GM18511 (cell line): ENCODE results near the gene GCLC.
A peak's percentile ranks its signal among the peaks of the same experiment; 100 is the strongest.
"Not testable (repeated sequence)": the region's sequence is repeated elsewhere in the genome, so short reads cannot be mapped to it uniquely, and the experiment has no call there.

Experiments used
- ATAC-seq: cut with Tn5 transposase; IDR thresholded peaks from one replicate; pipeline ENCODE4 v1.9.1; 2021; ENCODE audit warnings: mild to moderate bottlenecking, moderate library complexity; ENCODE audit not compliant: unreplicated experiment

The GCLC gene

DNA sequence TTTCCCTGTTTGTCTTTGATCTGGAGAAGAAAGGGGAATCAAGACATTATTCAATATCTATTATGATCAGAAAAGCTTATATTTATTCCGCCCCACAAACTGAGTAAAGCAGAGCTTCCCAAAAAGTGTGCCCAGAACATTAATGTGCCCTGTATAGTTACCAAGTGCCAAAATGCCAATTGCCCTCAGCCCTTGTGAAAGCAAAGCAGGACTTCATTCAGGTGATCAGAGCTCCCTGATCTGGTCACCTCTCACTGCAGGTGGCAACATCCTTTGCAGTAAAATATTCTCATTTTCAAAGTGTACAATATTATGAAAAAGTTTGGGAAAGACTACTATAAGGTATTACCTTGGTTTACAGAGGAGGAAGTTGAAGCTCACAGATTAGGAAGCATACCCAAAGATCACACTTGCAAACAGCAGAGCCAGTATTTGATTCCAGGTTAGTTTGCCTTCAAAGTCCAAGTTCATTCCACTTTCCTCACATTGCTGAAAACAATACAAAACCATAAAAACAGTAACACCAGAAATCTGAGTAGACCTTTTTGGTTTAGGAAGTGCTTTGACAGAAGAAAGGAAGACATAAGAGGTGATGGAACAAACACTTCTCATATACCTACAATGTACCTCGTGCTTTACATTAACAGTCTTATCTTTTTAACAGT is 19.6 kb upstream of the GCLC start:
- no peak for ATAC-seq

DNA sequence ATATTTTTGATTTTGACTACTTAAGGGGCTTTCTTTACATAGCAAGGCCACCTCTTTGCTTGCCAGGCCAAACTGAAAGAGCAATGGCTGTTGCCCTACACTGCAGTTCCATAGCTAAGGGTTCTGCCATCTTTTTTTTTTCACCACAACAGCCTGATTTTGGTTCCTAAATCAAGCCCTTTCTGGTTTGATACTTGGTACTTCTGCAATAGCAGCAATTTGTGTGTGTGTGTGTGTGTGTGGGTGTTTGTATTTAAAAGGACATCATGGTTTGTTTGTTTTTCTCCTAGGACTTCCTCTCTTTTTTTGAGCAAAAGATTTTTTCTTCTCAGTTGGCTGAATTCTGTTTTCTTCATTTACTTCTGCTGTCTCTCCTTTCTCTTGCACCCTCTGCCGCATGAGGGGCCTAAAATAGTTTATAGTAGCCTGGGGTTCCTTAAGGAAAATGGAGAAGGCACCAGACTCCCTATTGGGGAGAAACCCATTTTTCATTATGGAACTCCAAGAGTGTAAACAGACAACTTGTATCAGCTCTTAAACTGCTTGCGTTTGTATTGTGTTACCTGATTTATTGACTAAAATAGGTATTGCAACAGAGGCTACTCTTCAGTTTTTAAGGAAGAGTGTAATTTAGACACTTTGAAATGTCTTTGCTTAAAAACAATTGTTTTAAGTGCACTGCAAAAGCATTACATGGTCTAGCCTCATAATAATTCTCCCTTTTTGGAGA is 12.2 kb upstream of the GCLC start:
- ATAC-seq = no peak

DNA sequence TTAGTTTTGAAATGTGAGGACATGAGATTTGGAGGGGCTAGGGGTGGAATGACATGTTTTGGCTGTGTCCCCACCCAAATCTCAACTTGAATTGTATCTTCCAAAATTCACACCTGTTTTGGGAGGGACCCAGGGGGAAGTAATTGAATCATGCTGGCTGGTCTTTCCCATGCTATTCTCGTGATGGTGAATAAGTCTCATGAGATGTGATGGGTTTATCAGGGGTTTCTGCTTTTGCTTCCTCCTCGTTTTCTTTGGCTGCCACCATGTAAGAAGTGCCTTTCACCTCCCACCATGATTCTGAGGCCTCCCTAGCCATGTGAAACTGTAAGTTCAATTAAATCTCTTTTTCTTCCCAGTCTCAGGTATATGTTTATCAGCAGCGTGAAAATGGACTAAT is 8.7 kb upstream of the GCLC start:
- not testable (repeated sequence) for ATAC-seq

DNA sequence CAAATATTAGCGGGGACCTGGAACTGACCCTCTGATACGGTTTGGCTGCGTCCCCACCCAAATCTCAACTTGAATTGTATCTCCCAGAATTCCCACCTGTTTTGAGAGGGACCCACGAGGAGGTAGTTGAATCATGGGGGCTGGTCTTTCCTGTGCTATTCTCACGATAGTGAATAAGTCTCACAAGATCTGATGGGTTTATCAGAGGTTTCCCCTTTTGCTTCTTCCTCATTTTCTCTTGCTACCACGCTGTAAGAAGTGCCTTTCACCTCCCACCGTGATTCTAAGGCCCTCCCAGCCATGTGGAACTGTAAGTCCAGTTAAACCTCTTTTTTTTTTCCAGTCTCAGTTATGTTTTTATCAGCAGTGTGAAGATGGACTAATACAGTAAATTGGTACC is 6.8 kb upstream of the GCLC start:
- not testable (repeated sequence) for ATAC-seq

DNA sequence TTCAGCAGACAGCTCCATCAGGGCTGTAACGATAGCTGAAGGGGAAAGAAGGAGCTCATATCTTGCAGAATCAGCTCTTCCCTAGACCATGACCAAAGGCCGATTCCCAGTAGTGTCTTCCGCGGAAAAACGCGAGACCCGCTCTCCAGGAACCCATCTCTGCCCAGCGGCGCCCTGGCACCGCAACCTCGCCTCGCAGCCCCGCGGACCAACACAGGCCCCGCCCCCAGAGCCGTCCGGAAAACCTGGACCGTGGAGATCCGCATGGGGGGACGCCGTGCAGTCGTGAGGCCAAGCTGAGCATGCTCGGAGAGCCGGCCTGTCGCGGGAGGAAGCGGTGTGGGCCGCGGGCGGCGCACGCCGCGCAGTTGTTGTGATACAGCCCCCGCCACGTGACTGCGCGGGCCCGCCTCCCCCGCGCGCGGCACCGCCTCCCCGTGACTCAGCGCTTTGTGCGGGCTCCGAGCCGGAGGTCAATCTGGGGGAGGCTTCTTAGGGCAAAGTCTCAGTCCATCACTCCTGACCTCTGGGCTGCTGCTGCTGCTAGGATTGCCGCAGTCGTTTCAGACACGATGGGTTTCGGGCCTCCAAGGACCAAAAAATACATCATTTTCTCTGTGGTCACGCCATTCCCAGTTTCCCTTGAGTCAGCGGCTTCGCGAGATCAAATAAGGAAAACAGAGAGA is 3.1 kb upstream of the GCLC start:
- peak; percentile 76 for ATAC-seq

DNA sequence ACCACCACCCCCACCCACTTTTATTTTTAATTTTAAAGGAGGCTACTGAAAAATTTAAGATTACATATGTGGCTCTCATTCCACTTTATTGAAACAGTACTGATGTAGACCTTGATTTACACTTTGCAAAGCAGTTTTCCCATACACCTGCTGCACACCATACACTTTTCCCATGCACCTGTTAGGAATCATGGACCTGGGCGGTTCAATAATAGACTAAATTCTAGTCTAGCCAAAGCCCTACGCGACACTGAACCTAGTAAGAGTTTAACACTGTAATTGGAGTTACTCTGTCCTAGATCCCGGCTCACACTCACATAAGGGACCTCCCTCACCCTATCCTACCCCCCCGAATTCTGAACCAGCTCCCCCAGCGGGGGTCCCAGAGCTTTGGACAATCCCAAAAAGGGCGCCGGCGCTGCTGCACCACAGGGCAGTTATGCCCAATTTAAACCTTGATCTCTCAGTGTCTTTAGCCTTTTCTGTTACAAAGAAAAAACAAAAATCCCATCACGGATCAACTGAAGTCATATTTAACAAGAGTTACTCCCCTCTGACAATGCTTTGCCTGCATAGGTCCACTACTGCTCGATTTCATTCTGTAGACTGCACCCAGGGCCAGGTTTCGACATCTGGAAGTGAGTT is 2.4 kb upstream of the GCLC start:
- peak; percentile 15 for ATAC-seq

DNA sequence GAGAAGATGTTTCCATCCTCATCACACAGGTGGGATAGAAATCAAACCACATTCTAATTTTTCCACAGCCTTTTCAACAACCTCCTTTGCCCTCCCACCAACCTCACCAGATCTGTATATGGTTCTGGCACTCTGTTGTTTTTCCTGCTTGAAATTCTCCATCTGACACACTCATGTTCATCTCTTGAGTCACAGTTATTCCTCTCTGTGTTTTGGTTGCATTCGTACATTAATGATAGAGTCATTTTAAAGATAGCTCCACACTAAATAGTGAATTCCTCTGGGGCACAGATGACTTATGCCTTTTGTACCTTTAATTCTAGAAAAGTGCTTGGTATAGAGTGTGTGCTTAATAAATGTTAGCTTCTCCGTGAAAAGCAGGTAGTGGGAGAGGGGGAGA is 1.4 kb upstream of the GCLC start:
- no peak for ATAC-seq

DNA sequence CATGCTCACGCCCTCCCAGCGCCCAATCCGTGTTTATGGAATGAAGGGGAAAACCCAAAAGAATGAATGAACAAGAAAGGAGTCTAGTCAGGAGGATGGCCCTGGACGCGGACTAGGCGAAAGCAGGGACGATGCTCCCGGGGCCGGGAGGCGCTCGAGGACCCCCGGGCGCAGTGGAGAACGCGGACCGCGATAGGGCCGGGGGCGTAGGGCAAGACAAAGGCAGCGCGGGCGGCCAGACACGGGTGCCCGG is 758 bp downstream of the GCLC start:
- no peak for ATAC-seq

DNA sequence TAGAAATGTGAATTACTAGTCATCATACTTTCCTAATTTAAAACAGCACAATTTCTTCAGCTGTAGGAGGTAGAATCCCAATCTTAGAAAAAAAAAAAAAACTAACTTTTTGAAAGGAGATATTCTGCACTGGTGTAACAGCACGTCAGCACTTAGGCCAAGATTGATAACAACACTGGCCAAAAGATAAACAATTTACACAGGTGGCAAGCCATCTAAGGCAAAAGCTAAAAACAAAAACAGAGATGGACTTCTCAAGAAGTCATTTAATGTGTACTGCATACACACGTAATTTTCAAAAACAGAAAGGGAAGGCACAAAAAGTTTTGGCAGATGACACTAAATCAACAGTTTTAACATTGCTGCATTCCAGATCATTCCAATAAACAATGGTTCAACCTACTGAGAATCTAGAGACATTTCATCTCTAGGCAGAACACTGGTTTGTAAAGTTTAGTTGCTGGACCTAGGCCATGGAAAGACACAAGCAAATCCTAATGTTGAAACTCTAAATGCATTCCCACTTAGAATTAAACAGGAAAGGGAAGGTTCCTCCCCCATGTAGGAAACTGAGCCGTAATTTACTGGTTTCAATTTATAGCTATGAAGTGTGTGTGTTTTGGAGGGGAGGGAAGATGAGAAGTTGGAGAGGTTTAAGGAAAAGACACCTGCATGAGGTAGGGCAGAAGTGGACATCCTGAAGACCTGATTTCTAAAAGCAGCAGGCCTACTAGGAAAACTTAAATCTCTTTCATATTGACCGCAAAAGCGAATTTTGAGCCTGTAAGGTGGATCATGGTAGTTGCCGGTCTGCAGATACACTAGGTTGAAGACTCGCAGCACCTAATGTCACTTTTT is 1.3 kb downstream of the GCLC start:
- peak; percentile 0 for ATAC-seq

DNA sequence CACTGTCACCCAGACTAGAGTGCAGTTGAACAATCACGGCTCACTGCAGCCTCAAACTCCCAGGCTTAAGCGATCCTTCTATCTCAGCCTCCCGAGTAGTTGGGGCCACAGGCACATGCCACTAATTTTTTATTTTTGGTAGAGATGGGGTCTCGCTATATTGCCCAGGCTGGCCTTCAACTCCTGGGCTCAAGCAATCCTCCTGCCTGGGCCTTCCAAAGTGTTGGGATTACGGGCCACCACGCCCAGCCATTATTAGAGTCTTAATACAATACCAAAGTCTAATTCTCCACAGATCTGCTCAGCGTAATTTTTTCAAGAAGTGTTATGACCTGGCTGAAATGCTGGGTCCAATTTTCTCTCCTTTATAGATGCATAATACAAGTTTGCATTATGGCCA is 3.0 kb downstream of the GCLC start:
- ATAC-seq = no peak

DNA sequence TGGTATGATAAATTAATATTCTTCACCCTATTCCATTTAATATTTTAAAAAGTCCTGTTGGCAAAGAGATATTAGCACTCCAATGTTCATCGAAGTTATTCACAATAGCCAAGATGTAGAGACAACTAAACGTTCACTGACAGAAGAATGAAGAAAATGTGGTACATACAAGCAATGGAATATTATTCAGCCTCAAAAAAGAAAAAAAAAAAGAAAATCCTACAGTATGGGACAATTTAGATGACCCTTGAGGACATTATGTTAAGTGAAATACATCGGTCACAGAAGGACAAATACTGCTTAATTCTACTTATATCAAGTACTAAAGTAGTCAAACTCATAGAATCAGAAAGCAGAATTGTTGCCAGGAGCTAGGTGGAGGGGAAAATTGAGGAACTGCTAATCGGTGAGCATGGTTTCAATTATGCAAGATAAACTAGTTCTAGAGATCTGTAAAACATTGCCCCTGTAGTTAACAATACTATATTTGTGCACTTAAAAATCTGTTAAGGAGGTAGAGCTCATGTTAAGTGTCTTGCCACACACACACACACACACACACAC is 4.7 kb downstream of the GCLC start:
- no peak for ATAC-seq

DNA sequence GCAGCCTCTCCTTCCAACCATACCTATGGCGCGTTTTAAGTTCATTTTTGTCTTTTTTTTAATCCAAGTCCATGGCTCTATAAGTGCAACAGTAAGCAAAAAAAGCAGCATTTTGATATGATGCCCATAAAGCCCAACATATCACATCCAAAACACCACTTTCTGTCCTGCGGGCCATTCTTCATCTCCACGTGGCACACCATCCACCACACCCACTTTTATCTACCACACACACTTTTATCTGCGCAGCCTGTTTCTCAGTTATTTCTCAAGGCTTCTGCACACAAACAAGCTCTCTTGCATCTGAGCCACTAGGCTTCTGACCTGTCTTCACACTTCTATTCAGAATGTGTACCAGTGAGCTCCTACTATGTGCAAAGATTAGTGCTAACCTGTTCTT is 5.3 kb downstream of the GCLC start:
- ATAC-seq = no peak

DNA sequence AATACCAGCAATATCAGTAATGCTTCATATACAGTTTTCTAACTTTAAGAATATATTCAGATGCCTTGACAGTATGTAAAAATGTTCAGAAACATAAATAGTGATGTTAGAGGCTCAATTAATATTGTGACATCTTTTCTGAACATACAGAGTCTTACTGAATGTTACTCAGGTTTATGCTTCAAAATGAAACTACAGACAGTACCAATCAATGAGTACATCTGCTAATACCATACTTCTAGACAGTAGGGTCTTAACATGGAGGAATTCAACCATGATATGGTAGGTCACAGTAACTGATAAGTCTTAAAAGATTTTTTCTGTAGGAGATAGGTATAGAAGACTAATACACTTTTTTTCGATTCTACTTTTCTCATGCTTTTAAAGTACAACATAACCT is 8.3 kb downstream of the GCLC start:
- ATAC-seq = no peak

DNA sequence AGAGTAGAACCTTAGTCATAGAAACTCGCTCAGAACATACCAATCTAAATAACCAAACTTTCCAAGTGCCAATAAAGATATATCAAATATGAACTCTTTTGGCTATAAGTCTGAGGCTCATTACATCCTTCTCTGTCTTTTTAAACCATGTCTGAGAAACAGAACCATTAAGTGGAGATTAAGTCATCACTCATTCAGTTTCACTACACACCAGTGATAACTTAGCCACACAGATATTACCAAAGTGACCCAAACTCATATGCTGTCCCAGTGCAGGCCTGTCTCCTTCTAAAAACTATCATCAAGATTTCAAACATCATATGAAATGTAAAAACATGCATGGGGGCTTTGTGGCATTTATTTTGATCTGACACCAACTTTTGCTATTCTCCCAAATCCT is 12.0 kb downstream of the GCLC start:
- ATAC-seq = peak; percentile 57

DNA sequence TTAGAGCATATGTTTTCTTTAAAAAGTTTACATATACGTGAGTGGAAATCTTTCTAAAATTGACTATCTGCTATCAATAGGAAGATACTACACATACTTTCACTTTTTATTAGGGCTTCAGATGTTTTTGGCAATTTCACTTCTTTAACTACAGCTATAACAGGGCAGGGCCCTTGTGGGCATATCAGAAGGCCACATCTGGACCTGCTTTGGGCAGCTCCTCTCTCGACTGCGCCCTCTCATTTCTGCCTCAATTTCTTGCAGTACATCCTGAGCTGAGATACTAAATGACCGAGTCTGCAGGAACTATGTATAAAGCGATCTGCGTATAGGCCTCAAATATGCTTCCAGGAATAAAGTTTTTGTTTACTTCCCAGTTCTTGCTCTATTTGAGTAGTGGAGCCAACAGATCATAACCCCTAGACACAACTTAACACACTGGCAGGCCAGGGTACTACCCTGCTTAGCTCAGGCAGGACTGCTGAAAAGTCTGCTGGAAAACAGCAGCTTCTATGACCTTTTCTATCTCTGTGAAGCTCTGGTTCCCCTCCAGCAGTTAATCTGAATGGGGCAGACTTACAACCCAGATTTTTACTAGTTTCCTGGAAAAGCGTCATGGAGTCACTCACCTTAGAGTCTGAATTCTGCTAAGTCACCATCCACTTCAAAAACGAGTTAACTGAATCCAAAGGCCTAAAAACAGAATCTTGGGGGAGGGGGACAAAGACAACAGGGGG is 12.7 kb downstream of the GCLC start:
- ATAC-seq = no peak

DNA sequence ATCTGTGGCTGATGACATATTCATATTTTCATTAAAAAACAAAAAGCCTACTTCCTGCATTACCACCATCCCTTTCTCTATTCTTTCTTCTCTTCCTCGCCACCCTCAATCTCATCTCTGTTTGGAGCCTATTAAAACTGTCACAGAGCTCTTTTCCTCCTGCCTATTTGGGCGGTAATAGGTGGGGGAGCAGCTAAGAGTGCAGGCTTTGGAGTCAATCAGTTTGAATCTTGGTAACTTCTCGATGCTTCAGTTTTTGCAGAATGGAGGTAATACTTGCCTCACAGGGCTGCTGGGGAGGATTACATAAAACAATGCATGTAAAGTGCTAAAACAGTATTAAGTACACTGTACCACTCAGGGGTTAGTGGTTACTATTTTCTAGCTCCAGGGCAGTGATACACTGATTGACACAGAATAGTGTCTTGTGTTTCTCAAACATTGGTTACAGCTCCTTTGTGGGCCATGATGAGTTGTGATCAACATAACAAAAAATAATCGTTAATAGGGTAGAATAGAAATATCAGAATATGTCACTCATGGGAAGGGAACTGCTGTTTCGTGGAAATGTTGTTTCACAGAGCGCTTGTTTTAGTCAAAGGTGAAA is 14.0 kb downstream of the GCLC start:
- no peak for ATAC-seq

DNA sequence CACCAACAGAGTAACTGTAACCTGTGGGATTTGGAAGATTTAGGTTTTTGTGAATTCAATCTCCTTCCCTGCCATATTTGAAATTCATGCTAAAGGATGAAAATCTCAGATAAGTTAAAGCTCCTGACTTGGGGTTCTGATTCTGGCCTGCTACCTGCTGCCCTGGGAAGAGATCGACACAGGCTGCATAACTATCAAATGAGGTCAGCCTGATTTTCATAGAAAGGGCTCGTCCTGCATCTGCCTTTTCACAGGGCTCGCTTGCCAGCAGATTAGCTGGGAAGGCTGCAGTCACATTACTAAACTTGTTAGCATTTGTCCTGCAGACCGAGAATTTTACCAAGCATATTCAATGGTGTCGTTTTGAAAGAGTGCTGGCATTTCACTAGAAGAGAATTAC is 14.6 kb downstream of the GCLC start:
- ATAC-seq = no peak

DNA sequence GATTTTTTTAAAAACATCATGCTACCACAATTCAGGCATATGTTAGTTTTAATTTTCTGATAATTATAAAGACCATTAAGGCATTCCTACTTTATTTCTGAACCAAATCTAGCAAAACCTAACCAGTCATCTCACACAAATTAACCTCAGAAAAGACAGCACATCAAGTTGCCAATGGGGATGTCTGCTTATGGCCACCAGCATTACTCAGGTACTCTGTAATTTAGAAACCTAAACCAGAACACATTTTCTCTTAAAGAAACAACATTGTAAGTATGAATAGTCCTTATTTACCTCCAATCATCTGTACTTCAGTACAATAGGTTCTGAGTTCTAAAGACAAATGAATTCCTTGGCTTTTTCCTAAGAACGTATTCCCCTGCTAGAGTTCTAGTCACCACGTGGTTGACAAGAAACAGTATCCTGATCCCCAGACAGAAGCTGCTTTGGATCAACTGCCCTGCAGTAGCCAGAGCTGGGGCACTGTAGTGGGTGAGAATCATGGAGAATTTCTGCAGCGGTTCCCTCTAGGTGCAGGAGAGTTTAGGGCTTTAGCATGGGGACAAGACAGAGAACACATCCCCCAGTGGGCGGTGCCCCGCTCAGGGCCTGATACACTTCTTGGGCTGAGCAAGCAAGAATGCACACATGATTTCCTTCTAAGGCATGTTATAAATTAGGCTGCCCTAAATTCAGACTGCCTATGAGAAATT is 15.4 kb downstream of the GCLC start:
- ATAC-seq = no peak

DNA sequence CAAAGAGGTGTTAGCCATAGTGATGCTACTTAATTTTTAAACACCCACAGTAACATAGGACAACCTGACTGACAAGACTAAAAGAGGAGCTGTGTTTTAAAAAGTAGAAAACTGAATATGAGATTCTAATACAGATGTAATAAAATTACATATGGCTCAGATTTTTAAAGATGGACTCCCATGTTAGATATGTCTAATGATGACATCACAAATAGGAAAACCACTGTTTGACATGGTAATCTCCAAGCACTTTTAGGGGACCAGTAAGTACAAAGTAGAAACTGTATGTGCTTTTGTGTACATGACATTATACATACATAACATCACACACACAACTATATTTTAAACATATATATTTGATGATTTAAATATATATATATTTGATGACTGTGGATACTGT is 16.8 kb downstream of the GCLC start:
- ATAC-seq = no peak
